Epidermal melanocyte (primary cell): ENCODE results near the gene NCKAP5L.

Experiments used
- DNase-seq: peaks from one replicate; pipeline ENCODE4 v3.0.0; 2011; ENCODE audit warnings: low spot score; ENCODE audit not compliant: insufficient read length

Gene NCKAP5L

DNA sequence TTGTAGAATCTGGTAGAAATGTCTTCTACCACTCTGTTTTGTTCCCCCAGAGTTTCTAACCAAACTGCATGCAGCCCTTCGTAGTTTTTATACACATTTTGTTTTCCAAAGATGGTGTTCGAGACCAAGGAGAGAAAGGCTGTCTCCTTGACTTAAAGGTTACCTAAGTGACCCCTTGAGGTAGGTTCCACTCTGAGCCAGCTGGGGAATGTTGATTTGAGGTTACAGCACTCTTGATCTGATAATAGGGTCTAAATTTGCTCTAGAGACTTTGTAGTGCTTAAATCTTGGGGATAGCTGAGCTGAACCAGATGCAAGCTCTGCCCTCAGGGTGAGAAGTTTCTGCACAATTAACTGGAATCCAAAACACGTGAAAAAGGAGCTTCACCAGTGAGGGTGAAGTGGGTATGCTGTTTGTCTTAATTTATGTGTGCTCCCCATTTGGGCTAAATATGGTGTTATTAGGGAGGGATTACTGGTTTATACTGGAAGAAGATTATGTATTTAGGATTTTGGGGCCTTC, 83.8 kb downstream of the NCKAP5L start:
- no peak for DNase-seq

DNA sequence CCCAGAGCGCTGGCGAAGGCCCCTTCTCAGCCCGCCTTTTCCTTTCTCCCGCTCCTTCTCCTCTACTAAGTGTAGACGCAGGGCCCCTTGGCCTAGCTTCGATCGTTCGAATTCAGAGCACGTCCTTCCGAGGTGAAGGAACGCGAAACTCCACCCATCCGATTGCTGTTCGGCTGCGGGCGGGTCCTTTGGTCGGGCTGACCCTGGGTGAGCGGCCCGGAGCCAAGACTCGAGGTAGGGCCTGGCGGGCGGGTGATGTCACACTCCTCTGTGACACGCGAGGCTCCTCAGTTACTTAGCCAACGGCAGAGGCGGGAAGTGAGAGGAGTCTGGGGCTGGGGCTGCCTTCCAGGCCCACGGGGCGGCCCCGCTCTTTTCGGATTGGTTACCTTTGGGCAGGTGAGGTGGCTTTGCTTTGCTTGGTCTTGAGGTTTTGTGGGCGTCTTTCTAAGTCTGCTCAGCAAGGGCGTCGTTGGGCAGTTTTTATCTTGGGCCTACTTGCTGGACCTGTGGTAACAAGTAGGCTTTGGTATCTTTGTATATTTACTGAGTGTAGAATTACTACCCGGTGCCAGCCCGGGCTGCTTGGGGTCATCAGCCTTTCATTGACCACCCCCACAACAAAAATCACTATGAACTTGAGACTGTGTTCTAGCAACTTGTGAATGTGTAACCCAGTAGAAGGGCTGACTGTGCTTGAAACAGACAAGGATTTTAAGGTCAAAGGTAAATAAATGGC, 86.2 kb downstream of the NCKAP5L start:
- no peak for DNase-seq
